Ascending aorta (tissue), 2 donors: ENCODE measurements around the gene ACAD10. TPM values are rescaled to one million over a fixed set of nuclear protein-coding genes. Genes with fewer than 3 reads are reported as not detected.
A peak's percentile ranks its signal among the peaks of the same experiment; 100 is the strongest.
"Not testable (repeated sequence)": the region's sequence is repeated elsewhere in the genome, so short reads cannot be mapped to it uniquely, and the experiment has no call there.

Source experiments
- DNase-seq, 2 donors: peaks; one replicate each; pipeline ENCODE4 v3.0.0-alpha.2; 2019; ENCODE audit warnings: low spot score in 2 of 2
- H3K27ac ChIP-seq, 2 donors: fragments of 200-600 bp; sonication (generic); one replicate each; pipeline ENCODE4 v1.5.1; 2016 to 2017; ENCODE audit warnings: mild to moderate bottlenecking in 1 of 2
- H3K27me3 ChIP-seq: fragments of 200-600 bp; sonication (generic); one replicate; pipeline ENCODE4 v1.5.1; 2017
- H3K36me3 ChIP-seq, 2 donors: fragments of 200-600 bp; sonication (generic); one replicate each; pipeline ENCODE4 v1.5.1; 2016
- H3K4me1 ChIP-seq, 2 donors: fragments of 200-600 bp; sonication (generic); one replicate each; pipeline ENCODE4 v1.5.1; 2016 to 2017; ENCODE audit warnings: mild to moderate bottlenecking in 1 of 2
- H3K4me3 ChIP-seq, 2 donors: fragments of 200-600 bp; sonication (generic); one replicate each; pipeline ENCODE4 v1.5.1; 2016 to 2017; ENCODE audit warnings: mild to moderate bottlenecking in 1 of 2
- H3K9me3 ChIP-seq, 2 donors: fragments of 200-600 bp; sonication (generic); one replicate each; pipeline ENCODE4 v1.5.1; 2016
- intact Hi-C: fragments of 100-400 bp; cut with DNase I; formaldehyde crosslinking; loops from one replicate; pipeline ENCODE4 v1.15.1; 2023
- total RNA-seq: library from RNA; depleted of rRNA; stranded (reverse); fragments of >200 nt; gene quantifications from one replicate; pipeline ENCODE4 v1.1.0, GENCODE V29; 2016
- TF ChIP-seq, protein P1 (sequence below), 3 experiments: fragments of 200-600 bp in 2 of 3; fragments of 450-650 bp in 1 of 3; sonication (generic) in 2 of 3; IDR thresholded peaks; one replicate each; pipeline ENCODE4 v1.5.1; 2016 to 2019; ENCODE audit warnings: antibody characterized with exemption in 3 of 3, mild to moderate bottlenecking in 1 of 3, moderate library complexity in 1 of 3

Gene ACAD10
- total RNA-seq, 1 donor from 2014 or later = 32.0 TPM

DNA sequence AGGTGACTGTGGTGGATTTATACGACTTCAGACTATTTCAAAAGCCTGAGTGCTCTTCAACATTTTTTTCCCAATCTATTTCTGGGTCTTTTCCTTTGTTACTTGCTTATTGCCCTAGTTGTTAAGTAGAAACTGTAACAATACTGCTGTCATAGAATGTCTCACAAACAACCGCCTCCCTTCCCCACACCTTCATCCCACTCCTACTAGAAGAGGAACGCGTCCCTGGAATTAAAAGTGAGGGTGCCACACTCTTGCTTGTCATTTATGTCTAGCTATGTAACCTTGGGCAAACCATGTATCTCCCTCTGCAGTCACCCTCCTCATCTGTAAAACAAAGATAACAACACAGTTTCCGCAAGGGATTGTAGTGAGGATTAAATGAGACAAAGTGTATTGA lies 8.7 kb upstream of the ACAD10 start:
- no peak for DNase-seq
- H3K27me3 ChIP-seq = no peaks in the 10 kb centered on the region
- H3K4me1 ChIP-seq = no peaks in the 10 kb centered on the region
- H3K4me3 ChIP-seq = no peak overlapping the region
- intact Hi-C loops = no loop called here
- H3K9me3 ChIP-seq = no peaks in the 10 kb centered on the region
- TF ChIP-seq, protein P1, sequence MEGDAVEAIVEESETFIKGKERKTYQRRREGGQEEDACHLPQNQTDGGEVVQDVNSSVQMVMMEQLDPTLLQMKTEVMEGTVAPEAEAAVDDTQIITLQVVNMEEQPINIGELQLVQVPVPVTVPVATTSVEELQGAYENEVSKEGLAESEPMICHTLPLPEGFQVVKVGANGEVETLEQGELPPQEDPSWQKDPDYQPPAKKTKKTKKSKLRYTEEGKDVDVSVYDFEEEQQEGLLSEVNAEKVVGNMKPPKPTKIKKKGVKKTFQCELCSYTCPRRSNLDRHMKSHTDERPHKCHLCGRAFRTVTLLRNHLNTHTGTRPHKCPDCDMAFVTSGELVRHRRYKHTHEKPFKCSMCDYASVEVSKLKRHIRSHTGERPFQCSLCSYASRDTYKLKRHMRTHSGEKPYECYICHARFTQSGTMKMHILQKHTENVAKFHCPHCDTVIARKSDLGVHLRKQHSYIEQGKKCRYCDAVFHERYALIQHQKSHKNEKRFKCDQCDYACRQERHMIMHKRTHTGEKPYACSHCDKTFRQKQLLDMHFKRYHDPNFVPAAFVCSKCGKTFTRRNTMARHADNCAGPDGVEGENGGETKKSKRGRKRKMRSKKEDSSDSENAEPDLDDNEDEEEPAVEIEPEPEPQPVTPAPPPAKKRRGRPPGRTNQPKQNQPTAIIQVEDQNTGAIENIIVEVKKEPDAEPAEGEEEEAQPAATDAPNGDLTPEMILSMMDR (IDR thresholded peaks at IDR 0.05) = no peak
- peaks cover 63 to 80% of the 10 kb centered on the region in 2 donors for H3K36me3 ChIP-seq
- H3K27ac ChIP-seq = no peak overlapping the region

DNA sequence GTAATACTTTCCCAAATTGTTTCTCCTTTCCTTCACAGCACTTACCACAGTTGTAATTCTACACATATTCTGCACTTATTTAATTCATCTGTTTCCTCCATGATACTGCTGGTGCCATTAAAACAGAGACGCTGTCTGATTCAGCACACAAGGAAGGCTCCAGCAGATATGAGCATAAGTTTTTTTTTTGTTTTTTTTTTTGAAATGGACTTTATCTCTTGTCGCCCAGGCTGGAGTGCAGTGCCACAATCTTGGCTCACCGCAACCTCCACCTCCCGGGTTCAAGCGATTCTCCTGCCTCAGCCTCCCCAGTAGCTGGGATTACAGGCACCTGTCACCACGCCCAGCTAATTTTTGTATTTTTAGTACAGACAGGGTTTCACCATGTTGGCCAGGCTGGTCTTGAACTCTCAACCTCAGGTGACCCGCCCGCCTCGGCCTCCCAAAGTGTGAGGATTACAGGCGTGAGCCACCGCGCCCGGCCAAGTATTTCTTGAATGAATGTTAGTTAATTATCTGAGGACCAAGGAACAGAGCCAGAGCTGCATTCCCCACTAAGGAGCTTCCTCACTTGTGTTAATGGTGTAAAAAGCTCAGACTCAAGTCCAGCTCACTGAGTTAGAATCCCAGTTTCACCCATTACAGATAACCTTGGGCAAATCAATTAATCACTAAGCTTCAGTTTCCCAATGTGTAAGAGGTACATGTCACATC lies 1.2 kb upstream of the ACAD10 start:
- peak overlapping the region in 1 of 2 donors; percentile 88 for H3K27ac ChIP-seq
- not testable (repeated sequence) for DNase-seq

DNA sequence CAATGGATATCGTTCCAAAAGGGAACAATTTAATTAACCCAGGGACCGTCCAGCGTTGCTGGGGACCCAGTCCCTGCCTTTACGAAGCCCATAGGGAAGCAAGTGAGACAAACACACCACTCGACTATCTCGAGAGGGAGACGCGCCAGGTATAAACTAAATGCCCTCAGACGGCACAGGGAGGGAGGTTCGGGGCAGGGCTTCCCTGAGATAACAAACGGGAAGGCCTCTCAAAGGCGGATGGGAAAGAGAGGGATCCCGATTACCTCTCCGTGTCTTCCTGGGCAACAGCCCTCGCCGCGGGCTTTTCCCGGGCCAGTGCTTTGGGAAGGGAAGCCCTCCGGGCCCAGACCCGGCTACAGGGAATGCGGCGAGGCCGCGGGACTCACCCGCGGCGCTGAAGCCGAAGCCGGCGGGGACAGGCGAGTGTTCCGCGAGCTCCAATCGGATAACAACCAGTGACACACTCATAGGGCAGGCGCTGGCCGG lies 487 bp upstream of the ACAD10 start:
- Histone ChIP-seq H3K27me3 (no peaks in the 10 kb centered on the region), H3K27ac (peak overlapping the region; percentile 82 to 88), H3K36me3 (peaks cover 12 to 26% of the 10 kb centered on the region in 2 donors), H3K4me1 (peaks cover 10 to 18% of the 10 kb centered on the region in 2 donors), H3K9me3 (no peaks in the 10 kb centered on the region), H3K4me3 (peak overlapping the region; percentile 78 to 88)
- intact Hi-C loops = loop anchor here (5.0 kb wide), 4 partner anchors 88 to 327 kb away; partner anchors contain the start of genes ATXN2, ERP29 and TMEM116
- TF ChIP-seq, protein P1 (IDR thresholded peaks at IDR 0.05) = no peak
- no peak for DNase-seq

More for the DNA sequence above, 1.2 kb upstream of the ACAD10 start:
- peak overlapping the region; percentile 78 to 88 for H3K4me3 ChIP-seq
- H3K9me3 ChIP-seq, H3K27me3 ChIP-seq: not testable (repeated sequence)
- H3K4me1 ChIP-seq = peaks cover 10 to 18% of the 10 kb centered on the region in 2 donors
- peaks cover 19 to 33% of the 10 kb centered on the region in 2 donors for H3K36me3 ChIP-seq
- intact Hi-C loops = loop anchor here (5.0 kb wide), 4 partner anchors 87 to 328 kb away; partner anchors contain the start of genes ATXN2, ERP29 and TMEM116

DNA sequence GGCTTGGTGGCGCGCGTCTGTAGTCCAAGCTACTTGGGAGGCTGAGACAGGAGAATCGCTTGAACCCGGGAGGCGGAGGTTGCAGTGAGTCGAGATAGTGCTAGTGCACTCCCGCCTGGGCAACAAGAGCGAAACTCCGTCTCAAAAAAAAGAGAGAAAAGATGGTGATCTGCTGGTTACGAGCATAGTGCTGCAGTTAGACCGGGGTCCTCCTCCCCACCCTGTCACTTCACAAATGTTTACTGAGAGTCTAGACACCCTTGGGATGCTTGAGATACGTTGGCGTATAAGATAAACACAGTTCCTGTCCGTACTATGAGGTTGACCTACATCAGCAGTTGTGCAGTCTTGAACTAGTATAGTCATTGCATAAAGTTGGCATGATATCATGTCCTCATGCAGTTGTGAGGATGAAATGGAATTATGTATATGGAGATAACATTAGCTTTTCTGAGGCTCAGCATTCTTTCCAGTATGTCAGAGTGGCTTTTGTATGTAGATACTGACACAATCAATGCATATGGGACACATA lies 787 bp downstream of the ACAD10 start:
- intact Hi-C loops = loop anchor here (5.0 kb wide), 4 partner anchors 89 to 326 kb away; partner anchors contain the start of genes ATXN2, ERP29 and TMEM116
- Histone ChIP-seq H3K4me1 (peaks cover 10 to 18% of the 10 kb centered on the region in 2 donors), H3K36me3 (peaks cover 1 to 14% of the 10 kb centered on the region in 2 donors), H3K27me3 (no peaks in the 10 kb centered on the region), H3K27ac (peak overlapping the region; percentile 82 to 88), H3K9me3 (no peaks in the 10 kb centered on the region), H3K4me3 (peak overlapping the region; percentile 78 to 88)
- DNase-seq = no peak
- TF ChIP-seq, protein P1 (IDR thresholded peaks at IDR 0.05) = no peak

DNA sequence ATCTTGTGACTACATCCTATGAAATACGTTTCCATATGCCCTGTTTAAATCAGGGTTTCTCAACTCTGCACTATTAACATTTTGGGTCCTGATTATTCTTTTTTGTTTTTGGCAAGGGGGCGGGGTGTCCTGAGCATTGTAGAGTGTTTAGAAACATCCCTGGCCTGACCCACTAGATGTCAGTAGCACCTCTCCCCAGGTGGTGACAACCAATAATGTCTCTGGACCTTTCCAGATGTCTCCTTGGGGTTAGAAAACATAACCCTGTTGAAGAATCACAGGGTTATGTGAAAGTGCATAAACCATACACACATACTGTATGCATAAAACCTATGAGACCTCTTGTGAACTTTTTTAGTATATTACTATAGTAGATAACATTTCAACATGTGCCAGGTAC lies 1.4 kb downstream of the ACAD10 start:
- TF ChIP-seq, protein P1 (IDR thresholded peaks at IDR 0.05) = no peak
- no peaks in the 10 kb centered on the region for H3K9me3 ChIP-seq
- peaks cover 0 to 8% of the 10 kb centered on the region in 2 donors for H3K36me3 ChIP-seq
- H3K4me3 ChIP-seq = no peak overlapping the region
- intact Hi-C loops = loop anchor here (5.0 kb wide), 4 partner anchors 90 to 325 kb away; partner anchors contain the start of genes ATXN2, ERP29 and TMEM116
- no peak for DNase-seq
- H3K27me3 ChIP-seq = no peaks in the 10 kb centered on the region
- H3K4me1 ChIP-seq = peaks cover 10 to 18% of the 10 kb centered on the region in 2 donors
- no peak overlapping the region for H3K27ac ChIP-seq

DNA sequence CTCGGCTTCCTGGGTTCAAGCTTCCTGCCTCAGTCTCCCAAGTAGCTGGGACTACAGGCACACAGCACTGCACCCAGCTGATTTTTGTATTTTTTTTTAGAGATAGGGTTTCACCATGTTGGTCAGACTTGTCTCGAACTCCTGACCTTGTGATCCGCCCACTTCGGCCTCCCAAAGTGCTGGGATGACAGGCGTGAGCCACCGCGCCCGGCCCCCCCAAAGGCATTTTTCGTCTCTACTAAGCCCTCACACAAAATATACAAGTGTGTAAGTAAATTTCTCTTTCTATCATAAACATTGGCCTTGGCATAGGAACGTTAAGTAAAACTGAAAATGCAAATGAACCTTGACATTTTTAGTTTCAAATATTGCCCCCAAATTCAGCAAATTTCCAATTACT lies 2.1 kb downstream of the ACAD10 start:
- intact Hi-C loops = loop anchor here (5.0 kb wide), 4 partner anchors 91 to 324 kb away; partner anchors contain the start of genes ATXN2, ERP29 and TMEM116
- H3K27ac ChIP-seq = no peak overlapping the region

More for the DNA sequence above, 2.1 kb downstream of the ACAD10 start:
- Histone ChIP-seq H3K9me3 (no peaks in the 10 kb centered on the region), H3K27me3 (no peaks in the 10 kb centered on the region), H3K4me3 (no peak overlapping the region), H3K36me3 (peaks cover 0 to 4% of the 10 kb centered on the region in 2 donors), H3K4me1 (peaks cover 10 to 18% of the 10 kb centered on the region in 2 donors)
- TF ChIP-seq, protein P1 (IDR thresholded peaks at IDR 0.05) = no peak
- no peak for DNase-seq
